ENCODE data around the gene CRYBG2.
"Not testable (repeated sequence)": the region's sequence is repeated elsewhere in the genome, so short reads cannot be mapped to it uniquely, and the experiment has no call there.

CRYBG2 gene

DNA sequence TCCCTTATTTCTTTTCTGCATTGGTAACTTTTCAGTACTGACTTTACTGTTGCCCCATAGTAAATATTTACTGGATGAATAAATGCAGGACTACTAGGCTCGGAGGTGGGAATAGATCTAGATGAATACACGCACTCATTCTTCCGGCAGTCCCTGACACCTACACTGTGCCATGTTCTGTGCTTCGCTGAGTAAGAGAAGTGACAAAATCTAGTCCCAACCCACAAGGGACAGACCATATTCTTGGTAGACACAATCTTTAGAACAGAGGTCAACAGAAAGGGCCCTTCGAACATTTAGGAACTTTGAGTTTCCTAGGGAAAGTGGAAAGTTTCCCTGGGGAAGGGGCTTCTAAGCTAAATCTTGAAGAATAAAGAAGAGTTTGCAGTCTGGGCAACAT lies 39.4 kb downstream of the CRYBG2 start:
- H3K4me3 Mint-ChIP-seq: peak overlapping the region; percentile 72 to 76
- H3K9me3 Mint-ChIP-seq: peaks cover 0 to 3% of the 10 kb centered on the region in 2 donors
- ATAC-seq (replicated peaks) (no peak), DNase-seq (no peak)
- H3K27ac Mint-ChIP-seq: peak overlapping the region; percentile 85
- H3K4me1 Mint-ChIP-seq: peaks cover 48 to 76% of the 10 kb centered on the region in 2 donors
- H3K27me3 Mint-ChIP-seq: no peaks in the 10 kb centered on the region
- peaks cover 15 to 17% of the 10 kb centered on the region in 2 donors for H3K36me3 Mint-ChIP-seq

DNA sequence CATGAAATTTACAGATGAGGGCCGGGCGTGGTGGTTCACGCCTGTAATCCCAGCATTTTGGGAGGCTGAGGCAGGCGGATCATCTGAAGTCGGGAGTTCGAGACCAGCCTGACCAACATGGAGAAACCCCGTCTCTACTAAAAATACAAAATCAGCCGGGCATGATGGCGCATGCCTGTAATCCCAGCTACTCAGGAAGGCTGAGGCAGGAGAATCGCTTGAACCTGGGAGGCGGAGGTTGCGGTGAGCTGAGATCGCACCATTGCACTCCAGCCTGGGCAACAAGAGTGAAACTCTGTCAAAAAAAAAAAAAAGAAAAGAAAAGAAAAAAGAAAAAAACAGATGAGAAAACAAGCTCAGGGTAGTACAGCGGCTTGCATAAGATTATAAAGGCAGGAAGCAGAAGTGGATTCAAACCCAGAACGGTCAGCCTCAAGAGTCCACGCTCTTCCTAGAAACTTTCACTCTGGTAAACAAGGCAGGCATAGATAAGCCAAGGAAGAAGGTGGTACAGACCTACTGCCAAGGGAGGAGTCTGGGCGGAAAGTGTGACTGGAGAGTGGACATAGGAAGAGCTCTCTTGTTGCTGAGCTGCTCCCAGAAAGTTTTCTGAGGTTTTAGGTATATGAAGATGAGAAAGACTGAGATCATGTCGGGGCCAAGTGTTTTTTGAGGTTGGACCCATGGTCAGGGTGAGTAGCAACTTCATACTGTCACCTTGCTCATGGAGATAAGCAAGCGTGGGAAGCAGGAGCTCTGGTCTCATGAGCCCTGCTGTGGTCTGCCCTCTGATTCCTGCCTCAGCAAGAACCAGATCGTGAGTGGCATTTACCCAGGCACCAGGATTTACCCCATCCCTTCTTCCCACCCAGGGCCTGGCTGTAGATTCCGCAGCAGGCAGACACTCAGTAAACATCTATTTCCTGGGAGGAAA lies 45.7 kb downstream of the CRYBG2 start:
- not testable (repeated sequence) for H3K27me3 Mint-ChIP-seq; DNase-seq; ATAC-seq (replicated peaks); H3K36me3 Mint-ChIP-seq; H3K4me3 Mint-ChIP-seq; H3K9me3 Mint-ChIP-seq
- peaks cover 28 to 41% of the 10 kb centered on the region in 2 donors for H3K4me1 Mint-ChIP-seq
- H3K27ac Mint-ChIP-seq: peak overlapping the region; percentile 81

DNA sequence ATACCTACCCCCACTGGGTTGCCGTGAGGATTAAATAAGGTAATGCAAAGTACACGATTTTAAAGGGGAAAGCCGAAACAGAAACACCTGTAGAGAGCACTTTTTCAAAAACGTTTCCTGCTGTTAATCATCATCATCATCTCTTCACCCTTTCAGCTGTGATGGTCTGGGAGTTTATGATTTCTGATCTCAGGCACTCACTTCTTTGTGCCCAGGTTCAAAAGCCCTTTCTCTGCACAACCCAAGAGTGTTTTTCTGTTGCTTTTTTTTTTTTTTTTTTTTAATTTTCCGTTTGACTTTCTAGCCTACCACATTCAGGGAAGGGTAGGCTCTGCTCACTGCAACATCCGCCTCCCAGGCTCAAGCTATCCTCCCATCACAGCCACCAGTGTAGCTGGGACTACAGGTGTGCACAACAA lies 46.6 kb downstream of the CRYBG2 start:
- peak overlapping the region; percentile 81 for H3K27ac Mint-ChIP-seq
- no peak for ATAC-seq (replicated peaks)
- H3K9me3 Mint-ChIP-seq: no peaks in the 10 kb centered on the region
- peak overlapping the region; percentile 64 to 100 for H3K4me3 Mint-ChIP-seq
- no peak for DNase-seq
- peaks cover 26 to 37% of the 10 kb centered on the region in 2 donors for H3K4me1 Mint-ChIP-seq
- H3K36me3 Mint-ChIP-seq: no peaks in the 10 kb centered on the region
- no peaks in the 10 kb centered on the region for H3K27me3 Mint-ChIP-seq

DNA sequence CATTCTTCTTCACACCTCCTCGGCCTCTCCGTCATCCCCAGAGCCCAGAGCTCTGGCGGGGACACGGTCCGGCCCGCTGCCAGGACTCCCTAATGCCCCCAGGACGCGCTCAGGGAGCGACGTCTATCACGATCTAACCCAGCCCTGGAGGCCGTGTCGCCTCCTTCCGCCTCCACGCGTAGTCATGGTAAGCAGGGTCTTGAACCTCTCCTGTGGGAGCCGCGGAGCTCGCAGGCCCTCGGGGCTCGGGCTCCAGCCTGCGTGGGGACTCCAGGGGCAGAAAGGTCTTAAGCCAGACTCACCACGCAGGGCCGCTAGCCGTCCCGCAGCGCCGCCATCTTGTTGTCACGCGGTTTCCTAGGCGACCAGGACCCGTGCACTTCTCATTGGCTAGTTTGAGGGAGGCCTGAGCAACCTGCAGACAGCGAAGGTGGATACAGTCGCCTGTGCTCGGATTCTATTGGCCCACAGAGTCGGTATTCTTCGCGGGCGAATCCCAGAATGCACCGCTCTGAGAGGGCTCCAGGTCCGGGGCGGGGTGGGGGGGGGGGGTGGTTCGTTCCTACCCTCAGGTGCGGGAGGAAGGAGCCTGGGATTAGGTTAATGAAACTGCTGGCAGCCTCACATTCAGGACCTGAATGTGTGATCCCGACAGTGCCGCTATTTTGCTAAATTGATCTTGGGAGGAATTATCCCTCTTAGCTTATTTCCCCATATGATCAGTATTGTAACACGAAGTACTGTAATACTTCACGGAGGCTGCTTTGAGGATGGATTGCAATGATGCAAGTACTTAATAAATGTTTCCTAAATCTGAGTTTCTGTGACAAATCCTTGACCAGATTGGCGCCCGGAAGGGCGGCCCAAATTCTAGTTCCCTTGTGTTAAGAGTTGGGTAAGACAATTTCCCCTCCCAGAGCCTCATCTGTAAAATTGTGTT lies 47.4 kb downstream of the CRYBG2 start, which contains the start of gene UBXN11:
Gene UBXN11, minus strand, starts transcription at position 347 of the 940 bp plus-strand sequence. CDS start 3,753 bp downstream, outside the sequence.
- H3K27ac Mint-ChIP-seq: peak within 1 kb of the TSS; percentile 99
- H3K4me1 Mint-ChIP-seq: peaks cover 20 to 29% of the 10 kb centered on the region in 2 donors
- H3K36me3 Mint-ChIP-seq: no peaks in the 10 kb centered on the region
- H3K4me3 Mint-ChIP-seq: peak within 1 kb of the TSS; percentile 95 to 100
- H3K9me3 Mint-ChIP-seq: no peaks in the 10 kb centered on the region
- DNase-seq (peak; percentile 91), ATAC-seq (replicated peaks) (peak; percentile 100)
- H3K27me3 Mint-ChIP-seq: no peaks in the 10 kb centered on the region

DNA sequence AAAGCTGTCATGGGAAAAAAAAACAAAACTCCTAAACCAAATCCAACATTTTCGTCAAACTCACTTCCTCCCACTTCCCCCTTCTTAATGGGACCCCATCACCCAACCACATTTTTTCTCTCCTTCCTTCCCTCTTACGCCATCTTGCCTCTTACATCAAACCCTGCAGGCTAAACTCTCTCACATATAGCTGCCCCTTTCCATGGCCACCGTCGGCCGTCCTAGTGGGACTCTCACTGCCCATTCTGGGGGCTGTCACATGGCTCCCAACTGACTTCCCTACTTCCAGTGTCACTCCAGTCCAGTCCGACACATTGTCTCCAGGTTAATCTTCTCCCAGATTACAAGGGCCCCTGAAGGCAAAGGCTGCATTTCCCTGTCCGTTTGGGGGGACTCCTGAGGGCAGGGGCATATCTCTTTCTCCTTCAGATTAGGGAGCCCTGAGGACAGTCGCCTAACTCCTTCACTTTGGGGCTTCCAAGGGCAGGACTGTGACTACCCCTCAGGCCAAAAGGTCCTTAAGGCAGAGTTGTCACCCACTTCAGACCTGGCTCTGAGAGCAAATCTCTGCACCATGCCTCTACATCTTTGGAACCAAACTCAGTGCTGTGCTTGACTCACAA lies 48.2 kb downstream of the CRYBG2 start:
- Mint-ChIP-seq H3K27me3 (no peaks in the 10 kb centered on the region), H3K36me3 (peaks cover 4% of the 10 kb centered on the region in 2 donors), H3K4me3 (peak overlapping the region; percentile 95 to 100), H3K27ac (peak overlapping the region; percentile 99), H3K9me3 (no peaks in the 10 kb centered on the region), H3K4me1 (peaks cover 23 to 36% of the 10 kb centered on the region in 2 donors)
- ATAC-seq (replicated peaks) (peak in 1 of 2 donors; percentile 1), DNase-seq (no peak)

DNA sequence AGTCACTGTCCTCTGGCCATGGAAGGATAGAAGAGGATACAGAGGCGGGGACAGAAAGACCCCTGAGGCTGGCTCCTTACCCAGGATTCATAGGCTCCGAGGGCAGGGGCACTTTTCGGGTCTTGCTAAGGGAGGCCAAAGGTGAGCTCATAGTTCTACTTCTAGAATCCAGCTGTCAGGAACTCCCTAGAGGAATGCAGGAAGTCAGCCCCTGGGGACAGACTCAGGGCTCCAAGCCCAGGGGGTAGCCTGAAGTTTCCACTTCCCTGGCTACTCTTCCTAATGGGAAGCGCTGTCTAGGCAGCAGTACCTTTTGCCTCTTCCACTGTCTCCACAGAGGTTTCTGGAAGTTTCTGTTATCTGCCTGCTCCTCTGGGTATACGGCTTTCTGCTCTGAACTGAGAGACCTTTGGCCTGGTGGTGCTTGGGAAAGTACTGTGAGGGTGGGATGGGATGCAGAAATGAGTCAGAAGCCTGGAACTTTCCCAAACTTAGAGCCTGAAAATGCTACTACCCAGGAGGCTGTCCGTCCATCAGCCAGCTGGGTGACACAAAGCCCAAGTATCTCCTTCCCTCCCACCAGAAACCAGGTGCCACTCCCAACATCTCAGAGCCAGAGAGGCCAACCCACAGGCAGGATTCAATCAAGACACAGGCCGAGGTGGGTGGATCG lies 51.1 kb downstream of the CRYBG2 start:
- Mint-ChIP-seq H3K4me1 (peaks cover 36 to 51% of the 10 kb centered on the region in 2 donors), H3K4me3 (no peak overlapping the region)
- no peak for ATAC-seq (replicated peaks)

DNA sequence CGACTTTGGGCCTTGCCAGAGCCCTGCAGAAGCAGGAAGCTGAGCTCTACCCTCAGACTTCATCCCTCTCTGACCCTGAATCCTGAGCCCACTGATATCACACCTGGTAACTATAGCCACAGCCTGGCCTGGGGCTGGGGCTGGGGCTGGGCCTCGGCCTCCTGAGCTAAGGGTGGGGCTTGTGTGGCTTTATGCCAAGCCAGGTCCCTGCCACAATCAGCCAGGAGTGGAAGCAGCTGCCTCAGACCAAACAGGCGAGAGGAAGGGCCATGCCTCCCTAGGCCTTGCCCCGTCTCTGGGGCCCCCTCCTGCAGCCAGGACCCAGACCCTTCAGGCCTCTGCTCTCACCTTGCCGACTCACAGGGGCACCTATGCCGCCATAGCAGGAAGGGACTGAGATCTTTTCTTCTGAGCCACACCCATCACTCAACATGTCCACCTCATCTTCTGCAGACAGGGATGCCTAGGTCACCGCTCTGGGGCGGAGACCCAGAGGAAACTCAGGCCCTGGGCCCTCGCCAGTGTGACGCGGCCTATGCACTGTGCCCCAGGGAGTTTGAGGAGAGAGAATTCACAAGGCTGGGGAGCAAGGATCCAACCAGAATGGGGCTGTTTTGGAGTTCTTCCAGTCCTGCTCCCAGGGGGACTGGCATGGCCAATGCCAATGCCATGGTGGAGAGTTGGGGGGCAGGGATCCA lies 53.2 kb downstream of the CRYBG2 start:
- H3K27ac Mint-ChIP-seq: peak overlapping the region; percentile 67
- no peaks in the 10 kb centered on the region for H3K27me3 Mint-ChIP-seq
- DNase-seq: no peak
- H3K36me3 Mint-ChIP-seq: peaks cover 18 to 20% of the 10 kb centered on the region in 2 donors
- no peak for ATAC-seq (replicated peaks)
- no peak overlapping the region for H3K4me3 Mint-ChIP-seq
- peaks cover 29 to 34% of the 10 kb centered on the region in 2 donors for H3K4me1 Mint-ChIP-seq
- no peaks in the 10 kb centered on the region for H3K9me3 Mint-ChIP-seq

More for the DNA sequence above, 51.1 kb downstream of the CRYBG2 start:
- DNase-seq: no peak
- H3K9me3 Mint-ChIP-seq: no peaks in the 10 kb centered on the region
- peaks cover 10 to 13% of the 10 kb centered on the region in 2 donors for H3K36me3 Mint-ChIP-seq
- H3K27ac Mint-ChIP-seq: no peak overlapping the region
- no peaks in the 10 kb centered on the region for H3K27me3 Mint-ChIP-seq

DNA sequence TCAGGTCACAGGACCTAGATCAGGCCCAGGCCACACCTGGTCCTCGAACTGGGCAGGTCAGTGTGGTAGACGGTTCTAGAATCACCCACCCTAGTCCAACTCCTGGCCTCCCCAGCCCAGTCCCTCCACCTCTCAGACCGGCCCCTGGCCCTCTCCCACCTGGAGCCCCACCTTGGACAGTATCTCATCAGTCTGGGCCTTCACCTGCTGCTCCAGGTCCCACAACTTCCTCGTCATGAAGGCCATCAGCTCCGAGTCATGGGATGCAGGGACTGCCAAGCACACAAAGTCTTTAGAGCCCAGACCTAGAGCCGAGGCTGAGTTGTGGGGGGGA lies 56.2 kb downstream of the CRYBG2 start:
- DNase-seq (no peak), ATAC-seq (replicated peaks) (no peak)
- Mint-ChIP-seq H3K36me3 (peaks cover 23 to 28% of the 10 kb centered on the region in 2 donors), H3K4me3 (no peak overlapping the region), H3K27me3 (no peaks in the 10 kb centered on the region), H3K27ac (no peak overlapping the region), H3K9me3 (no peaks in the 10 kb centered on the region), H3K4me1 (peaks cover 35 to 40% of the 10 kb centered on the region in 2 donors)

DNA sequence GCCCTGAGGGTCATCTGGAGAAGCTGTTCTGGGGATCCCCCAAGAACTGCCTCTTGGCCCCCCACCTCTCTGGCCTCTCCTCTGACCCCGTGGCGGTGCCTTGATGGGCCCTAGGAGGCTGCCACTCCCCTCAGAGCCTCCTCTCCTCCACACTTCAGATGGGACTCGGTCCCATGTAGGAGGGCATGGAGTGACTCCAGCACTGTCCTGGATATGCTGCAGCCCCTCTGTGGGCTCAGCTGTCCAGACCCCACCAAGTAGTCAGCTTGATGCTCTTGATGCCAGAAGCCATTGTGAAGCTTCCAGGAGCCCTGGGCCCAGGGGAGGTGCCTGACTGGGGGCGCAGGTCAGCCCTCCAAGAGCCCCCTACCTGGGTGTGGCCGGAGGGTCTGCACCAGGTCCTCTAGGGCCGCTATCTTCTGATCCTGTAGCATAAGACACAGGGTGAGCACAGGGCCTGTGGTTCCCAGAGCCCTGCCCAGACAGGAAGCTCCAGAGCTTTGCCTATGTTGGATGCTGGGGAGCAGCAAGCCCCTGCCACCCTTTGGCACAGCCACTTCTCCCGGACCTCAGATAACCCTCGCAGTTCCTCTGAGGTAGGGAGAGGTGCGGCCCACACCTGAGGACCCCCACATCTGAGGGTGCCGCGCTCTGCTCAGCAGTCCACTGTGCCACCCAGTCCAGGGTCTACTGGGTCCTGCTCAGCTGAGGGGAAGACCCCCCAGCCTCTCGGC lies 56.7 kb downstream of the CRYBG2 start:
- DNase-seq (no peak), ATAC-seq (replicated peaks) (no peak)
- peak overlapping the region; percentile 31 for H3K27ac Mint-ChIP-seq
- no peak overlapping the region for H3K4me3 Mint-ChIP-seq
- H3K27me3 Mint-ChIP-seq: no peaks in the 10 kb centered on the region
- peaks cover 36 to 45% of the 10 kb centered on the region in 2 donors for H3K4me1 Mint-ChIP-seq
- H3K9me3 Mint-ChIP-seq: no peaks in the 10 kb centered on the region
- peaks cover 24 to 32% of the 10 kb centered on the region in 2 donors for H3K36me3 Mint-ChIP-seq

DNA sequence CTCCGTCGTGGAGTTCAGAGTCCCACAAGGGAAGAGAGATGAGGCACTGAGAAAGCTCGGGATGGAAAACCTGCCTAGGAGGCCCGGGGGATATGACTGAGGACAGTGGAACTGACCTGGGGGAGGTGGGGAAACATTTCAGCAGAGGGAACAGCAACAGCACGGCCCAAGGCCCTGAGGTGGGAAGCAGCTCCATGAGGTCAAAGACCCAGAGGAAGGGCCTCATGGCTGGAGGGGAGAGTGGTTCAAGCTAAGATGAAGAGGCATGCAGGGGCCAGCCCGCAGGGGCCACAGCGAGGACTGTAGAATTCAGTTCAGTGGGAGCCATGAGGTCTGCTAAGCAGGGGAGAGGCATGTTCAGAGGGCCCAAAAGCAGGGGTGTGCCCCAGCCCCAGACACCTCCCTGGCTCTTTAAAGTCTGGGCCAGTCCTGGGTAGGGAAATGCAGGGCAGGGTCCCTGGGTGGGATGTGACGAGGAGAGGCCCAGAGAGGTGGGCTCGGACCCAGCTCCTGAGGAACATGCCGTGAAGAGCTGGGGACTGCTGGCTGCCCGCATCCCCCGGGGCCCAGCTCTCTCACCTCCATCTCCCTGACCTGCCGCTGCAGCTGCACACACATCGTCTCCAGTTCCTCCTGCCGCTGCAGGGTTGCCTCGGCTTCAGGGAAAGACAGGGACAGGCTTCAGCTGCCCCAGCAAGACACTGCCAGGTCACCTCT lies 57.4 kb downstream of the CRYBG2 start:
- Mint-ChIP-seq H3K4me1 (peaks cover 43 to 52% of the 10 kb centered on the region in 2 donors), H3K27me3 (no peaks in the 10 kb centered on the region), H3K9me3 (no peaks in the 10 kb centered on the region), H3K36me3 (peaks cover 25 to 38% of the 10 kb centered on the region in 2 donors), H3K4me3 (no peak overlapping the region), H3K27ac (peak overlapping the region; percentile 31)
- no peak for ATAC-seq (replicated peaks)
- DNase-seq: no peak

DNA sequence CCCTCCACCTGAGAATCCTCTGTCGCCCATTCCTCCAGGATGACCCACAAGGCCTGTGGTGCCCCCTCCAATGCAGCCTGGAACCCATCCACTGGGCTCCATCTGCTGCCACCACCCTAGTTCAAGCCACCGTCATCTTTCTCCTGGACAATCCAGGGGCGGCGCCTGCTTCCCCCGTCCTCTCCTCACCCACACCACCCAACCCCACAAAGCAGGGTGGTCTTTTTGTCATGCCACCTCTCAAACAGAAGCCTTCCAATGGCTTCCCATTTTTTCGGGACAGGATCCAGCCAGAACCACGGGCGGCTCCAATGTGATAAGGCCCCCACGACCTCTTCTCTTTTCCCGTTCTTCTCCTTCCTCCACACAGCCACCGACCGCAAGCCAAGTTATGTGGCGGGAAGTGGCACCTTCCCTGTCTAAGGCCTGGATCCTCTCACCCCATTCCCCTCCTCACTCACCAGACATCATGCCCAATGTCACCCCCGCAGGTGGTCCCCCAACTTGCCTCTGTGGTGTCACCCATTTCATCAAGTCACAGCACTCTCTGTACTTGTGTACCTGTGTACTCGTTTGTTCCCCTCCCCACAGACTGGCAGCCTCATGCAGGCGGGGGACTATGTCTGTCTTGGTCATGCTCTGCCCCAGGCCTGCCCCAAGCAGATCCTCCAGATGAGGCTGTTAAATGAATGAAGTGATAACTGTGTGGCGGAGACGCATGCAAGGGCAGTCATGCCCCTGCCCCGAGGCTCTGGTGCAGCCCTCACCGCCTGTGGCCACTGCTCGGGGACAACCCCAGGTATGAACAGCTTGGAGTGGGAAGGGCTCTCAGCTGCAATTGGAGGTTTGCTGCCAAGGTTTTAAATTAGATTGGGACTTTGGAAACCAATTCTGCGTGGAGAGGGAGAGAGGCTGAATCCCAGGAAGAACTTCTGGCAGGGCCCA lies 58.5 kb downstream of the CRYBG2 start:
- peaks cover 47 to 52% of the 10 kb centered on the region in 2 donors for H3K4me1 Mint-ChIP-seq
- H3K27me3 Mint-ChIP-seq: no peaks in the 10 kb centered on the region
- H3K36me3 Mint-ChIP-seq: peaks cover 18 to 31% of the 10 kb centered on the region in 2 donors
- no peaks in the 10 kb centered on the region for H3K9me3 Mint-ChIP-seq
- no peak overlapping the region for H3K27ac Mint-ChIP-seq
- H3K4me3 Mint-ChIP-seq: no peak overlapping the region
- DNase-seq: no peak
- ATAC-seq (replicated peaks): no peak
